Fibroblast of lung (primary cell): ENCODE measurements around the gene ADCY9. TPM values are rescaled to one million over a fixed set of nuclear protein-coding genes. Genes with fewer than 3 reads are reported as not detected.

Source experiments
- DNase-seq, 2 donors: peaks; one replicate each; pipeline versions ENCODE4 v3.0.0 to v3.0.0-alpha.2; 2010; ENCODE audit warnings: low read depth in 2 of 2
- H2AFZ ChIP-seq: 2 replicates; pipeline ENCODE4 v1.5.1; 2012; ENCODE audit warnings: low read length, control low read depth, inconsistent platforms
- H3K27ac ChIP-seq: 2 replicates; pipeline ENCODE4 v1.5.1; 2011; ENCODE audit warnings: low read length, control low read depth; ENCODE audit not compliant: insufficient read depth
- H3K27me3 ChIP-seq: 2 replicates; pipeline ENCODE4 v1.5.1; 2011; ENCODE audit warnings: mild to moderate bottlenecking, low read length; ENCODE audit not compliant: control insufficient read depth, insufficient read depth
- H3K36me3 ChIP-seq: 2 replicates; pipeline ENCODE4 v1.5.1; 2011; ENCODE audit warnings: low read length; ENCODE audit not compliant: control insufficient read depth, insufficient read depth
- H3K4me1 ChIP-seq: 2 replicates; pipeline ENCODE4 v1.5.1; 2011; ENCODE audit warnings: low read length; ENCODE audit not compliant: control insufficient read depth, insufficient read depth; ENCODE audit errors: extremely low read depth
- H3K4me2 ChIP-seq: 2 replicates; pipeline ENCODE4 v1.5.1; 2011; ENCODE audit warnings: low read length, control low read depth; ENCODE audit not compliant: insufficient read depth; ENCODE audit errors: extremely low read depth
- H3K4me3 ChIP-seq, 4 experiments: fragments of 200-600 bp in 1 of 4; sonication (generic) in 1 of 4; replicated peaks in 1 of 4; 2 replicates each; pipeline ENCODE4 v1.5.1; 2011 to 2016; ENCODE audit warnings: low read length in 4 of 4, low read depth in 3 of 4, mild to moderate bottlenecking in 3 of 4, control low read depth in 2 of 4, inconsistent platforms in 1 of 4, mixed read lengths in 1 of 4; ENCODE audit not compliant: insufficient read depth in 1 of 4; ENCODE audit errors: control extremely low read depth in 1 of 4
- H3K79me2 ChIP-seq: 2 replicates; pipeline ENCODE4 v1.5.1; 2012; ENCODE audit warnings: mild to moderate bottlenecking, low read length, inconsistent platforms; ENCODE audit not compliant: control insufficient read depth, insufficient read depth
- H3K9ac ChIP-seq: 2 replicates; pipeline ENCODE4 v1.5.1; 2011; ENCODE audit warnings: mild to moderate bottlenecking, low read length, control low read depth; ENCODE audit not compliant: insufficient read depth
- H3K9me3 ChIP-seq: 2 replicates; pipeline ENCODE4 v1.5.1; 2012; ENCODE audit warnings: low read depth, low read length; ENCODE audit not compliant: control insufficient read depth, insufficient read depth
- H4K20me1 ChIP-seq: 2 replicates; pipeline ENCODE4 v1.5.1; 2011; ENCODE audit warnings: low read length; ENCODE audit not compliant: control insufficient read depth, insufficient read depth; ENCODE audit errors: extremely low read depth
- EZH2 ChIP-seq: IDR thresholded peaks from 2 replicates; pipeline ENCODE4 v1.5.1; 2012; ENCODE audit warnings: low read length, control low read depth, mild to moderate bottlenecking; ENCODE audit errors: missing control alignments
- polyA plus RNA-seq, 2 donors: library from polyadenylated mRNA; depleted of rRNA in 1 of 2; stranded (reverse) in 1 of 2; unstranded in 1 of 2; fragments of >200 nt; gene quantifications; 2 replicates each; pipeline ENCODE4 v1.2.1, GENCODE V29; 2011 to 2012; ENCODE audit warnings: missing spikeins in 1 of 2
- total RNA-seq: library from RNA; depleted of rRNA; stranded (reverse); fragments of >200 nt; gene quantifications from 2 replicates; pipeline ENCODE4 v1.2.1, GENCODE V29; 2014
- TF ChIP-seq, protein P1 (sequence below), 2 donors: IDR thresholded peaks in 1 of 2; conservative IDR thresholded peaks in 1 of 2; 1 replicate in 1 of 2; 2 replicates in 1 of 2; pipeline ENCODE4 v1.5.1; 2011 to 2012; ENCODE audit warnings: low read length in 2 of 2, control low read depth in 1 of 2, inconsistent platforms in 1 of 2, low read depth in 1 of 2, mild to moderate bottlenecking in 1 of 2

The ADCY9 gene
- total and polyA plus RNA-seq, 2 donors (not counting 1 experiment from before 2014, with no cell fraction given): 22.1 to 37.0 TPM

DNA sequence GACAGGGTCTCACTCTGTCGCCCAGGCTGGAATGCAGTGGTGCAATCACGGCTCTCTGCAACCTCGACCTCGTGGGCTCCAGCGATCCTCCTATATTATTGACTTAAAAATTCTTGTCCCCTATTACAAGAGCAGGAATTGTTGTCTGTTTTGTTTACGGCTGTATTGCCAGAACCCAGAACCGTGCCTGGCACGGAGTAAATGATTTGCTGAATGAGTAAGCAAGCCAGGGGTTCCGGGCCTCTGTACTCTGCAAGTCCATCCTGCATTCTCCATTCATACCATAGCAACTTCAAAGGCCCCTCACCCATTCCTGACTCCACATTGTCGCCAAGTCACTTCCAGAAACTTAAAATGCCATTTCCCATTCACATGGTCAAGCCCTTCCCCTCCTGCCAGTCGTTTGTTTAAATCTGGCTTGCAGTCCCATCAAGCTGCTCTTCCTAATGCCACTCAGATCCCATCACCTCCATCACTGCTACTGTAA is 6.9 kb downstream of the ADCY9 start:
- Histone ChIP-seq H4K20me1 (no peaks in the 10 kb centered on the region), H3K9ac (no peak overlapping the region), H3K36me3 (peaks cover 1% of the 10 kb centered on the region), H3K27me3 (no peaks in the 10 kb centered on the region), H3K9me3 (no peaks in the 10 kb centered on the region), H3K4me1 (peaks cover 5% of the 10 kb centered on the region), H3K4me2 (no peak overlapping the region), H3K79me2 (peaks cover 39% of the 10 kb centered on the region), H3K27ac (no peak overlapping the region), H2AFZ (no peak overlapping the region), H3K4me3 (no peak overlapping the region)
- no peak for DNase-seq
- TF ChIP-seq, protein P1, sequence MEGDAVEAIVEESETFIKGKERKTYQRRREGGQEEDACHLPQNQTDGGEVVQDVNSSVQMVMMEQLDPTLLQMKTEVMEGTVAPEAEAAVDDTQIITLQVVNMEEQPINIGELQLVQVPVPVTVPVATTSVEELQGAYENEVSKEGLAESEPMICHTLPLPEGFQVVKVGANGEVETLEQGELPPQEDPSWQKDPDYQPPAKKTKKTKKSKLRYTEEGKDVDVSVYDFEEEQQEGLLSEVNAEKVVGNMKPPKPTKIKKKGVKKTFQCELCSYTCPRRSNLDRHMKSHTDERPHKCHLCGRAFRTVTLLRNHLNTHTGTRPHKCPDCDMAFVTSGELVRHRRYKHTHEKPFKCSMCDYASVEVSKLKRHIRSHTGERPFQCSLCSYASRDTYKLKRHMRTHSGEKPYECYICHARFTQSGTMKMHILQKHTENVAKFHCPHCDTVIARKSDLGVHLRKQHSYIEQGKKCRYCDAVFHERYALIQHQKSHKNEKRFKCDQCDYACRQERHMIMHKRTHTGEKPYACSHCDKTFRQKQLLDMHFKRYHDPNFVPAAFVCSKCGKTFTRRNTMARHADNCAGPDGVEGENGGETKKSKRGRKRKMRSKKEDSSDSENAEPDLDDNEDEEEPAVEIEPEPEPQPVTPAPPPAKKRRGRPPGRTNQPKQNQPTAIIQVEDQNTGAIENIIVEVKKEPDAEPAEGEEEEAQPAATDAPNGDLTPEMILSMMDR (conservative IDR thresholded peaks at IDR 0.05 in 1 of 2, IDR thresholded peaks at IDR 0.05 in 1 of 2; ENCODE audit: low read depth in 1 of 2, low read length in 2 of 2): no peak
- no peak for TF ChIP-seq EZH2

- no peaks in the 10 kb centered on the region for H3K36me3 ChIP-seq
- H3K27me3 ChIP-seq: no peaks in the 10 kb centered on the region
- TF ChIP-seq, protein P1 (conservative IDR thresholded peaks at IDR 0.05 in 1 of 2, IDR thresholded peaks at IDR 0.05 in 1 of 2; ENCODE audit: low read depth in 1 of 2, low read length in 2 of 2): no peak
- TF ChIP-seq EZH2: no peak
- H2AFZ ChIP-seq: no peak overlapping the region
- no peak overlapping the region for H3K4me2 ChIP-seq
- H3K4me3 ChIP-seq: no peak overlapping the region
- peaks cover 13% of the 10 kb centered on the region for H3K79me2 ChIP-seq
- no peaks in the 10 kb centered on the region for H3K9me3 ChIP-seq
- H3K9ac ChIP-seq: no peak overlapping the region
- H3K27ac ChIP-seq: no peak overlapping the region
- DNase-seq: no peak
- H4K20me1 ChIP-seq: no peaks in the 10 kb centered on the region
- no peaks in the 10 kb centered on the region for H3K4me1 ChIP-seq
Measured at GRCh38 chr16:4106516-4106915, 9.7 kb downstream of the ADCY9 start.

GRCh38 chr16:4105848-4106247 is 10.4 kb downstream of the ADCY9 start:
- no peaks in the 10 kb centered on the region for H3K36me3 ChIP-seq
- H3K4me2 ChIP-seq: no peak overlapping the region
- H3K4me1 ChIP-seq: no peaks in the 10 kb centered on the region
- H3K27me3 ChIP-seq: no peaks in the 10 kb centered on the region
- no peaks in the 10 kb centered on the region for H3K9me3 ChIP-seq
- TF ChIP-seq, protein P1 (conservative IDR thresholded peaks at IDR 0.05 in 1 of 2, IDR thresholded peaks at IDR 0.05 in 1 of 2; ENCODE audit: low read depth in 1 of 2, low read length in 2 of 2): no peak
- no peak for TF ChIP-seq EZH2
- H3K27ac ChIP-seq: no peak overlapping the region
- peaks cover 13% of the 10 kb centered on the region for H3K79me2 ChIP-seq
- no peak for DNase-seq
- H3K9ac ChIP-seq: no peak overlapping the region
- no peak overlapping the region for H2AFZ ChIP-seq
- H3K4me3 ChIP-seq: no peak overlapping the region
- H4K20me1 ChIP-seq: no peaks in the 10 kb centered on the region
